ENCODE data around the gene ADGRV1. TPM values are rescaled to one million over a fixed set of nuclear protein-coding genes. Genes with fewer than 3 reads are reported as not detected.

The ADGRV1 gene
- total RNA-seq, 2 donors from 2014 or later, result 97.6 to 117 TPM

- Histone ChIP-seq H3K9me3 (ENCODE audit: control insufficient read depth, low read length) (no peaks in the 10 kb centered on the region), H3K9ac (ENCODE audit: extremely low read depth, low read length, poor library complexity, severe bottlenecking) (no peak overlapping the region), H3K27ac (ENCODE audit: low read depth, low read length) (no peak overlapping the region), H3K4me3 (ENCODE audit: low read length) (no peak overlapping the region), H3K27me3 (ENCODE audit: control insufficient read depth, insufficient read depth, low read length, poor library complexity, severe bottlenecking) (no peaks in the 10 kb centered on the region), H3K4me1 (ENCODE audit: control insufficient read depth, insufficient read depth, low read length) (no peaks in the 10 kb centered on the region), H3K36me3 (ENCODE audit: control insufficient read depth, insufficient read depth, low read length) (peaks cover 8% of the 10 kb centered on the region)
- DNase-seq, result no peak
- H3K27ac Mint-ChIP-seq, result no peak overlapping the region
- H3K27me3 Mint-ChIP-seq (ENCODE audit: insufficient read depth), result no peaks in the 10 kb centered on the region
- no peak for TF ChIP-seq CTCF (conservative IDR thresholded peaks at IDR 0.05)
- 95% methylated on average over 2 of the region's 2 CpGs; no CpG with 5 or more reads in 1 of the 2 experiments for WGBS, 2 experiments (ENCODE audit: insufficient coverage in 1 of 2, insufficient read length in 1 of 2)
- peaks cover 3% of the 10 kb centered on the region for H3K9me3 Mint-ChIP-seq
- no peak overlapping the region for H3K4me3 Mint-ChIP-seq
- H3K4me1 Mint-ChIP-seq, result no peaks in the 10 kb centered on the region
- peaks cover 21% of the 10 kb centered on the region for H3K36me3 Mint-ChIP-seq (ENCODE audit: low read depth)
Measured at GRCh38 chr5:91069364-91069763, 510.8 kb downstream of the ADGRV1 start.

- no peaks in the 10 kb centered on the region for H3K4me1 Mint-ChIP-seq
- H3K27ac Mint-ChIP-seq, result no peak overlapping the region
- no peaks in the 10 kb centered on the region for H3K4me1 ChIP-seq (ENCODE audit: control insufficient read depth, insufficient read depth, low read length)
- no peak for DNase-seq
- no peak overlapping the region for H3K4me3 Mint-ChIP-seq
- H3K27me3 ChIP-seq (ENCODE audit: control insufficient read depth, insufficient read depth, low read length, poor library complexity, severe bottlenecking), result no peaks in the 10 kb centered on the region
- no peak overlapping the region for H3K27ac ChIP-seq (ENCODE audit: low read depth, low read length)
- 80 to 100% methylated on average over 1 to 2 of the region's 2 CpGs for WGBS, 2 experiments (ENCODE audit: insufficient coverage in 1 of 2, insufficient read length in 1 of 2)
- H3K36me3 Mint-ChIP-seq (ENCODE audit: low read depth), result peaks cover 27% of the 10 kb centered on the region
- no peaks in the 10 kb centered on the region for H3K27me3 Mint-ChIP-seq (ENCODE audit: insufficient read depth)
- no peak overlapping the region for H3K9ac ChIP-seq (ENCODE audit: extremely low read depth, low read length, poor library complexity, severe bottlenecking)
- H3K36me3 ChIP-seq (ENCODE audit: control insufficient read depth, insufficient read depth, low read length), result peaks cover 8% of the 10 kb centered on the region
- no peaks in the 10 kb centered on the region for H3K9me3 ChIP-seq (ENCODE audit: control insufficient read depth, low read length)
- TF ChIP-seq CTCF (conservative IDR thresholded peaks at IDR 0.05), result no peak
- peaks cover 3% of the 10 kb centered on the region for H3K9me3 Mint-ChIP-seq
- H3K4me3 ChIP-seq (ENCODE audit: low read length), result no peak overlapping the region
Measured at GRCh38 chr5:91070761-91071550, 512.4 kb downstream of the ADGRV1 start.

- Histone ChIP-seq H3K27me3 (ENCODE audit: control insufficient read depth, insufficient read depth, low read length, poor library complexity, severe bottlenecking) (no peaks in the 10 kb centered on the region), H3K9ac (ENCODE audit: extremely low read depth, low read length, poor library complexity, severe bottlenecking) (no peak overlapping the region), H3K4me1 (ENCODE audit: control insufficient read depth, insufficient read depth, low read length) (no peaks in the 10 kb centered on the region), H3K4me3 (ENCODE audit: low read length) (no peak overlapping the region), H3K36me3 (ENCODE audit: control insufficient read depth, insufficient read depth, low read length) (peaks cover 8% of the 10 kb centered on the region), H3K27ac (ENCODE audit: low read depth, low read length) (no peak overlapping the region), H3K9me3 (ENCODE audit: control insufficient read depth, low read length) (no peaks in the 10 kb centered on the region)
- no peak overlapping the region for H3K4me3 Mint-ChIP-seq
- no peaks in the 10 kb centered on the region for H3K27me3 Mint-ChIP-seq (ENCODE audit: insufficient read depth)
- H3K4me1 Mint-ChIP-seq, result no peaks in the 10 kb centered on the region
- WGBS, 2 experiments (ENCODE audit: insufficient coverage in 1 of 2, insufficient read length in 1 of 2), result 91 to 100% methylated on average over 2 of the region's 2 CpGs
- no peak for TF ChIP-seq CTCF (conservative IDR thresholded peaks at IDR 0.05)
- H3K27ac Mint-ChIP-seq, result no peak overlapping the region
- no peak for DNase-seq
- peaks cover 27% of the 10 kb centered on the region for H3K36me3 Mint-ChIP-seq (ENCODE audit: low read depth)
- peaks cover 3% of the 10 kb centered on the region for H3K9me3 Mint-ChIP-seq
Measured at GRCh38 chr5:91072881-91073280, 514.3 kb downstream of the ADGRV1 start.

Data from endodermal cell (in vitro differentiated cells).